NCI-H1694 treated with DMSO at 0.1 percent for 48 hours (cell line): ENCODE data around the gene MACO1.
A peak's percentile ranks its signal among the peaks of the same experiment; 100 is the strongest.
"Not testable (repeated sequence)": the region's sequence is repeated elsewhere in the genome, so short reads cannot be mapped to it uniquely, and the experiment has no call there.

Experiments
- DNase-seq: peaks from one replicate; lab custom pipeline; 2025; lab: John Stamatoyannopoulos, UW

The MACO1 gene

DNA sequence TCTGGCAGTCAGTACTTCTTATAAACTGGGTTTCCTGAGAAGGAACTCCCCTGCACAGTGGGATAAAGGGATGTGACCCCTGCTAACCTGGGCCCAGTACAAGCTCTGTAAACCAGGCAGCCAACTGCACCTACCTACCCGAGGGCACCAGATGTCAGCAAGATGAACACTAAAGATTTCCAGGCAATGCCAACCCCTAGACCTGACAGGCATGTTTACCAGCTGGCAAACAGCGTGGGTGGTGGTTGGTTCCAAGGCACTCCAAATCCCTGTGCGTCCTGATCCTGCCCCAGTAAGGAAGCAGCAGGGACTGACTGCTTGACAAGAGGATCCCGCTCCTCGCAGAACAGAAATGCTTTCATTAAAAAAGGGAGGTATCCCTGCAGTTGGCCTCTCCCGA lies 7.5 kb upstream of the MACO1 start:
- peak; percentile 40 for DNase-seq

DNA sequence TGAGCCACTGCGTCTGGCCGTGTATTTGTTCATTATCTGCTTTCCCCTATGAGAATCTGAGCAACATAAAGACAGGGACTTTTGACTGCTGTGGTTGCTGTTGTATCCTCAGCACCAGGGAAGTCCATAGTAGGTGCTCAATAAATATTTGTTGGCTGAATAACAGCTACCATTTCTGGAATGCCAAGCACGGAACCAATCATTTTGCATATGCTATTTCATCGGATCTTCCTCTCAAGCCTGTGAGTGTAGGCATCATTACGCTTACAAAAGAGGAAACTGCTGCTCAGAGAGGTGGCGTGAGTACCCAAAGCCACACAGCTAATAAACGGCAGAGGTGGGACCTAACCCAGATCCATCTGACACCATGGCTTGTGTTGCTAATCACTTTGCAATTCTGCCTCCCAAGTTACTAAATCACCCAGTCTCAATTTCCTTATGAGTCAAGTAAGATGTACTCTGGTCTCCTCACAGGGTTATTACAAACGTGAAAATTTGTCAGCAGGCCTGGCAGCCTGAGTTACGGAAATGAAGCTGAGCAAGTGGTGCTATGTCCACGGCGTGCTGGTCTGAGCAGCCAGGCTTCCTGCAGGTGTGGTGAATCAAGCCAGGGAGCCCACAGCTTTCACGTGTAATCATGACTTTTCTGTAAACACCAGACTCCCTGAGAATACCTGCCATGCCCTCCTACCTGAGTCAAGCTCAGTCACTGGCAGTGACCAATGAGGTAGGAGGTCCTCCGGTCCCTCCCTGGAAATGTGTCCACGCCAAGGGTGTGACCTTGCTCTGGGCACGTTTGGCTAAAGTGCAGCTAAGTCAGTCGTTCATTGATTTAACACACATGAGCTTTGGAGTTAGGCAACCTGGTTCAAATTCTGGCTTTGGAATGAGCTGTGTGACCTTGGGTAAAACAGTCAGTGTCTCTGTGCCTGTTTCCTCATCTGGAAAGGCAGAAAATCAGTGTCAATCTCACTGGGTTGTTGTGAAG lies 5.3 kb upstream of the MACO1 start:
- no peak for DNase-seq

DNA sequence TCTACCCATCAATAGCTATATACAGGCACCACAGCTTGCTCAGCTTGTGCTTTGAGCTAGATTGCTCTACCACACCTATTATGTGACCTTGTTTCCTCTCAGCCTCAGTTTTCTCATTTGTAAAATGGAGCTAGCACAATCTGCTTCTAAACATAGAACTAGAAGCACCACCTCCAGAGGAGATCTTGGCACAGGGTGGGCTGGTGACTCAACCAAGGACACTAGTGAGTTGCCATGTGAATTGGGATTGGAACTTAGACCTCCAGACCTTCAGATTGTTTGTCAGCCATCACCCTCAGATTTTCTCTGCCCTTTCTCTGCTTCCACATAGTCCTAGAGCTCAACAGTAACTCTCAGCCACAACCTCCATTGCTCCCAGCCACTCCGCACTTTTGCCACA lies 3.0 kb upstream of the MACO1 start:
- DNase-seq: no peak

DNA sequence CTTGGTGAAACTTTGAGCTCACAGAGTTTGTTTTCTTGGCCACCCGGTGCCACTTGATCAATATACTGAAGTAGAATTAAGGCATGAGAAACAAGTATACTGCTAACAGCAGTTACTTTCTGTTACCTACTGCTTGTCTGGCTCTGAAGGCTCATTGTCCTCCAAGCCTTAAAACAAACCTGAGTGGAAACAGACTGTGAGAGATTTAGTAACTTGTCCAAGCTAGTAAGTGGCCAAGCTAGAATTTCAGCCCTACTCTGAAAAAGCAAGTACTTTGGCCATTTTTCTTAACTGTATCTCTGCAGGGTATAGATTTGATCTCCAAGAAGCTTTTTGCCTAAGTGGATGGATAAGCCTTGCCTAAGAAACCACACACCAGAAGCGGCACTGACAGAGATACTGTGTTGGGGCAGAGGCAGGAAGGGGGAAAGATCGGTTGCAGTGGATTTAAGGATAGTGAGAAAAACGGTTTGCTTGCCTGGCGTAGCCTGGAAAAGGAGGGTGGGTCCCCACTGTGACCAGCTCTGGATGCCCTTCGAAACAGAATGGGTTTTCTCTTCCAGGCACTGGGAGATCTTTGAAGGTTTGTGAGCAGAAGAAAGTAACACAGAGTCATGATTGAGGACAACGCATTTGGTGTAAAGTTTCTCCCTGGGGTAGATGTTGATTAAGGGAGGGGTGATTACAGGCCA lies 2.1 kb upstream of the MACO1 start:
- DNase-seq: no peak

DNA sequence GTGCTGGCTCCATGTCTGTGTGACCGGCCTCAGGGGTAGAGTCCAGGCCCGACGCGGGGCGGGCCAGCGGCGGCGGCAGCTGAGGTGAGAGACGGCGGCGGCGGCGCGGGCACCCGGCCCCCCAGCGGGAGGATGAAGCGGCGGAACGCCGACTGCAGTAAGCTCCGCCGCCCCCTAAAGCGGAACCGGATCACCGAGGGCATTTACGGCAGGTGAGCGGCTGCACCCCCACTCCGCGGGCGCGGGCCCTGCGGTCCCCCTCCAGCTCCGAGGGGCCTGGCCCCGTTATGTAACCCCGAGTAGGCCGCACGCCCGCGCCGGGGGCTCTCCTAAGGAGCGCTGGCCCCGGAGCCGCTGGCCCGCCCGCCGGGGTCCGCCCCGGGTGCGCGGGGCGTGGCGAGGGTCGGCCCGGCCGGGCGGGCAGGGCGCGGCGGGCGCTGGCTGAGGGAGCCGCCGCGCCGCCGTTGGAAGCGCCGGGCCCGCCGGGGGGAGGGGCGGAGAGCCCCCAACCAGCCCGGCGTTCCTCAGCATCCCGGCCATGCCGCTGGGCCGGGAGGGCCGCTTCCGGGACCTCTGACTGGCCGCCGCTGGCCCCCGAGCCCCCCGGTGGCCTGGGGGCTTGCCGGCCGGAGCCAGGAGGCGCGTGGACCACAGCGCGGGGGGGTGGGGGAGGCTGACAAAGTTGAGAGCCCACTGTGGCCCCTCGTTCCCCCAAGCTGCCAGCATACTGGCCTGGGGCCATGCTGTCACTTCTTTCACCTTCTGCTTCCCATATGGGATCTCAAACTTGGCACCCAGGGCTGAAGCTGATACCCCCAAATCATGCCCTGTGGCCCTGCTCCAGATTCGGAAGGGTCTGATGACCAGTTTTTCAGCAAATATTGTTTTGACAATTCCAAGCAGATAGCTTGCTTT lies 527 bp downstream of the MACO1 start:
- DNase-seq: no peak

DNA sequence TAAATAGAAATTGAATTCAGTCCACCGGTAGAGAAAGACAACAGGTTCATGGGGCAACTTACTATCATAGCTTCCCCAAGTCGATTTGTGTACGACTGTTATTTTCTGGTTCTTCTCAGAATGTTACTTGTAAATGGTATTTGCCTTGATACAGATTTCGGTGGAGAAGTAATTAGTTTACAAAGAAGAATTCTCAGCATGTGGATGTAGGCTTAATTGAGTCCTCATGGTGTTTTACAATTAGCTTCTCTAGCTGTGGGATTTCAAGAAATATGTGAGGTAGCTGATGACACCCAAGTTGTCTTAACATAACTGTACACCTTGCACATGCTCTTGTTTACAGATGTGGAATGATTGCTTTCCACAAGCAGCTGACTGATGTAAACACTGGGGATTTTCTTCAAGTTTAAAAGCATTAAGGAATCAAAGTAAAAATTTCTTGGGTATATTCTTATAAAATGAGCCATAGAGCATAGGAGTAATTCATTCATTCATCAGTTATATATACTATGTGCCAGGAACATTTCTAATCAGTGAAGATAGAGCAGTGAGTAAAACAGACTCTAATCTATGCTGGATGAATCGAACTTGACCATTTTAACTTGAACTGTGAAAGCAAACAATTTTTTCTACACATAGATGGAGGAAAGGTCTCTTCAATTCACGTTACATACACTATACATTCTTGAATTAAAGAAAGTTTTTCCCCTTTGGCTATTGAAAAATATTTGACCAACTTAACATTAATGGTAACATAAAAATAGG lies 1.4 kb downstream of the MACO1 start:
- no peak for DNase-seq

DNA sequence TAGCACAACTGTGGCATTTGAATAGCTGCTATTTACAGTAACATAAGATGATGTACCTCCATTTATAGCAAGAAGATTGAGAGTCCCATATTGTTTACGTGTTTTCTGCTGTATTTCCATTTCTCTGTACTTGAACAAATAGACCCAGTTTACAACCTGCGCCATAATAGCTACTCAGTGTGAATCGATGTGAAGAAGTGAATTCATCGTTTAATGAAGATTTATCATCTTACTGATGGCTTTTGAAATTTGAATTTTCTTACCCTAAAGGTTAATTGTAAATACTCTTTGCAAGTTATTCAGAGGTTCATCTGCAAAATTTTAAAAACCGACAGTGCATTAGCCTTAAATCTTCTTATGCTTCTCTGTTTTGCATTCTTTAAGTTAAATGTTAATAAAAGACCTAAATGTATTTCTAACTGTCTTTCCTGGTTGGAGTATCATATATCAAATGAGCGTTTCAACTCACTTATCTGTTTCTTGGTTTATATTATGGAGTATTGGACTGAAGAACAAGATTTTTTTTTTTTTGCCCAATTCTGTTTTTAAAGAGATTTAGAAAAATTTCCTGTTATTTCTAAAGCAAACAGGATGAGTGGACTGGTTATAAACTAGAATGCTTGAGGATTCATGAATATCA lies 2.2 kb downstream of the MACO1 start:
- no peak for DNase-seq

DNA sequence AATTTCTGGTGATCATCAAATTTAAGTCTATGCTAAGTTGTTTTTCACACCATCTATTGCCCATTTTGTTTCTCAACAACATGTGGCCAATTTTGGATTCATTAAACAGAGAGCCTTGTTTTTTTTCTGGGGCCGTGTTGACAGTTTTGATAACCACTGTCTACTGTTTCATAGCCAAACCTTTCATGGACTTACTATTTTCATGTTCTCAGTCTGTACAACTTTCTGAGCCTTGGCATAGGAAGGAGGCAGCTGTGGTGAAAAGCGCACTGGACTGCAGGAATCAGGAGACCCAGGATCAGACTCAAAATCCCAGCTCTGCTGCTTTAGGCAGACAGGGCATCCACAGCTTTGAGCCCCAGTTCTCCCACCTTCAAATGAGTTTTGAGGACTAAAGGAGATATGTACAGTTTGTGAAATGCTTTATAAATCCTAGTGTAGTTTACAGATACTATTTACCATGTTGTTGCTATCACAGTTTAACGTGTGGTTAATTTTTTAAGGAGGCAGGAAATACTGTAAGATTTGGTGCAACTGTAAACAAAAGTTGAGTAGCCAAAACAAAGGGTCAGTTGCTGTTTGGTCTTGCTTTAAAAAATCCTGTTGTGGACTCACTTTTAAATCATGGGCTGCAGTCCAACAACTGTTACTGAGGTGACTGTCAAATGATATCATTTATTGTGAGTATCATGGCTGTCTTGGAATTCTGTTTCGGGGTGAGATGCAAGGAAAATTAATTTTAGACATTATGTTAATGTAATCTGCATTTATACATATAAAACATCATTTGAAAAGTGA lies 2.9 kb downstream of the MACO1 start:
- no peak for DNase-seq

DNA sequence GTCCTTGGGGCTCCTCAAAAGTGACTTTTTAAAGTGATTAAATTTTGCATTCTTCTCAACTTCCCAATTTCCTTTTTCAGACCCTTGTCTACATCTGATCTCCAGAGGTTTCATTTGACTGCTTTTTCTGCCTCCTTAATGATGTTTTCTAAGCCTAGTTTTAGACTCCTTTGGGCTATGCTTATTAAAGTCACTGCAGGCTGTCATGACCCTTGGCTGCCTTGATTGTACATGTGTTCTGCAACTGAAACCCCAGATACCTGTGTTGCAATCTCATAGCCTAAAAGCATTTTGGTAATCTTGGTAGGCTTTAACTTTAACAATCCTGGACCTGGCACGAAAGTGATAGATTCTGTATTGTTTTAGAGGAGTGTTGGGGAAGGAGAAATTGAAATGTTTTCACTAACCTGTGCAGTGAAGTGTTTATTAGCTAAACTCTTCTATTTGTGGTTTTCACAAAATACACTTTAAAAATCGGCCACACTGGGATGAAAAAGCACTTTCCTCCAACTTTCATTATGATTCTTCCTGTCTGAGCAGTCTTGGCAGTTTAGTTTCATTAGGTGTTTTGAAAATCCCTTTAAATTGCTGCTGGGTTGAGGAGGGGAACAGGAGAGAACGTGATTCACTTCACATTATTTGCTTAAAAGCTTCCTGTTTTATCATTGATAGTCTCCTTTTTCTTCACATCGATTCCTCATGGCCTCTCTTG lies 4.9 kb downstream of the MACO1 start:
- DNase-seq: no peak

DNA sequence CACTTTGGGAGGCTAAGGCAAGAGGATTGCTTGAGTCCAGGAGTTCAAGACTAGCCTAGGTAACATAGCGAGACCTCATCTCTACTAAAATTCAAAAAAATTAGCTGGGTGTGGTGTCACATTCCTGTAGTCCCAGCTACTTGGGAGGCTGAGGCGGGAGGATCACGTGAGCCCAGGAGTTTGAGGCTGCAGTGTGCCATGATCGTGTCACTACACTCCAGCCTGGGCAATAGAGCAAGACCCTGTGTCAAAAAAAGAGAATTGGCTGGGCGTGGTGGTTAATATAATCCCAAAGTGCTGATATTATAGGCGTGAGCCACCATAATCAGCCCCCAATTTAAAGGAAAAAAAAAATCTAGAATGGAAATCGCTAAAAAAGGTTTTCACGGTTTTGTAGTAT lies 7.0 kb downstream of the MACO1 start:
- DNase-seq: no peak

DNA sequence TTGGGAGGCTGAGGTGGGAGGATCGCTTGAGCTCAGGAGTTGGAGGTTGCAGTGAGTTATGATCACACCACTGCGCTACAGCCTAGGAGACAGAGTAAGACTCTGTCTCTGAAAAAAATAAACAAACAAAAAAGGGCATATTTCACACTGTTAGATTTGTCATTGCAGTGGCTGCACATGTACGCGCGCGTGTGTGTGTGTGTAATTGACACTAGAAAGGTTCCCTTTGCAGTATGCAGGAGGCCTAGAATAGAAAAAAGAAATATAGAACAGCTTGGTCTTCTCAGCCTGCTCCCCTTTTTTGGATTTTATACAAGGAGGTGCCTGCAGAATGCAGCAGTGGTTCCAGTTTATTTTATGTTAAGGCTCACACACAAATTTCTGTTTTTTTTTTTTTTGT lies 8.6 kb downstream of the MACO1 start:
- DNase-seq: no peak

DNA sequence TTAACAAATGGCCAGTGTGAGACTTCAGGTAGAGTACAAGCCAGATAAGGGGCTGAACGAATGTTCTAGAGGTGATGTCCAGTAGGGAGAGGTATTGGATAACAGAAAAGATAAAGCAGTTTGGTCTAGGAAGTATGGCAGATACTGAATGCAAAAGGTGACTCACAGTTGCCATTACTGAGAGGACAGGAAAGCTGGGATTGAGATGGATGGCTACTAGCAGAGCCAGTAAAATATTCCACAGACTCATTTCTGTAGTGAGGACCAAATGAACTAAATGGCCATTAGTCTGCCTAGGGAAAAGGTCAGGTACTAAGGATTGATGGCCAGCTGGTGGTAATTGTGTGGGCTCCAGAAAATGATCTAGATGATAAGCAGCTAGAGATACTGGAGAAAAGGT lies 11.5 kb downstream of the MACO1 start:
- DNase-seq: no peak

DNA sequence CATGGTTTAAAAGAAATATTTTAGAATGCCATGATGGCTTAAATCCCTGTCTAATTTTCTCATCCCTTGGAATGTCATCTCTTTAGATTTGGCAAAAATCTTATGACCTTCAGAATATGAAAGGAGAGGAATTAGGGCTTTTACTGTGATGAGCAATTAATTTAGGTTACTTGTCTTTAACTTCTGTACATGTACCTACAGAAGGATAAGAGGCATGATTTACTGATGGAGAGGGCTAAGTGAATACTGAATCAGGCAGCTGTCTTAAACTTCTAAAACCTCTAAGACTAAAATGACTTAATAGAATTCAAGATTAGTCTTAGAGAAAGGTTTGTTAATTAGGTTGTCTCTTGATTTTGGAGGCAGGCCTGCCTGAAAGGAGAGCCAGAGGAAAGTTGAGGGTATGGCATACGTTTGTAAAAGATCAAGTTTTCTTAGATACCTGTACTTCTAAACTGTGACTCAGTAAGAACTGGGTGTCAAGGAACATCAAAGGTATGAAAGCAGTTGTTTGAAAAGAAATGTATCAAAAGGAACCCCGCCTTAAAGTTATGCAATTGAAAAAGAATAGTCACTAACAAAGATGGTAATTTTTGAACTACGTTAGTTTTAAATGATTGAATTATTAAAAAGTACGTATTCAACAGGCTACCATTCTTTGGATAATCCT lies 12.5 kb downstream of the MACO1 start:
- DNase-seq: no peak

DNA sequence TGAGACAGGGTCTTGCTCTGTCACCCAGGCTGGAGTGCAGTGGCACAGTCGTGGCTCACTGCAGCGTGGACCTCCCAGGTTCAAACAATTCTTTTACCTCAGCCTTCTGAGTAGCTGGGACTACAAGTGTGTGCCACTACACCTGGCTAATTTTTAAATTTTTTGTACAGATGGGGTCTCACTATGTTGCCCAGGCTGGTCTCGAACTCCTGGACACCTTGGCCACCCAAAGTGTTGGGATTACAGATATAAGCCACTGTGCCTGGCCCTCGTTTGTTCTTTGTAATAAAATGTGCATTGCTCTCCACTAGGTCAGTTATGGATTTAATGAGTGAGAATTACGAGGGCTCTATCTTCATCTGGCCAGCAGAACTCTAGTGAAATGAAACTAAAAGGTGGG lies 13.9 kb downstream of the MACO1 start:
- not testable (repeated sequence) for DNase-seq

DNA sequence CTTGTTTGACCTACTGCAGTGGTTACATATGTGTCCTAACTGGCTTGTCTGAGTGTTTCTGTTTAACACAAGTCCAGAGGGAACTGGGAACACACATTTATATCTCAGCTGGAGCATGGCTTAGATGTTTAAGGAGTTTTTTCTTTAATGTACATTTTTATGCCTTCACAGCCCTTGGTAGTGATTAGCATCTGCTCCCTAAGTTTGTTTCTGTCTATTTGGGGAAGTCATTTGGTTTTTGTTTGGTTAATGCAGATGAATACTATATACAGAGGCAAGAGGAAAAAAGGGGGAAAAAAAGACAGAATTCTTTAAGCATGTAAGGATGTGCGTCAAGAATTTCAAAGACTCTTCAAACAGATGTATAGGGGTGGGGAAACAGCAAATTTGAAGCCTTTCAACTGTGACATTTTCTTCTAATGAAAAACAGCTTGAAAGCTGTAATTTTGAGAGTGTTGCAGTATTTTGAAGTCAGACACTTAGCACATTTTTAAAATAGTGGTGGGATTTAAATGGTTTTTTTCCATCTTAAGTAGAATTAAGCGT lies 15.4 kb downstream of the MACO1 start:
- DNase-seq: no peak

DNA sequence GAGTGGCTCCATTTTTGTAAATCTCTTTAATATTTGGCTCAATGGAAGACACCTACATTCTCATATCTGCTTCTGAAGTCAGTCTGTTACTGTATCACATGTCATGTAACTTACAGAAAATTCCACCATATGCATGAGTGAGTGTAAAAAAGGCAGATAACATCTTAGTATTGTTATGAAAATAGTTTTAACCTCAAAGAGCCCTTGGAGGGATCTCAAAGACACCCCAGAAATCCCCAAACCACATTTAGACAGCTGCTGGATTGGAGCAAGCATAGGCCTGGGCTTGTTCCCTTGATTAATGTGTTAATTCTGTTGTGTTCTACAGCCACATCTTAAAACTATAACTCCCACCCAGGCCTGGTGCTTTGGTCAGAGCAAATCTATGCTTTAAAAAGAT lies 16.9 kb downstream of the MACO1 start:
- DNase-seq: no peak

DNA sequence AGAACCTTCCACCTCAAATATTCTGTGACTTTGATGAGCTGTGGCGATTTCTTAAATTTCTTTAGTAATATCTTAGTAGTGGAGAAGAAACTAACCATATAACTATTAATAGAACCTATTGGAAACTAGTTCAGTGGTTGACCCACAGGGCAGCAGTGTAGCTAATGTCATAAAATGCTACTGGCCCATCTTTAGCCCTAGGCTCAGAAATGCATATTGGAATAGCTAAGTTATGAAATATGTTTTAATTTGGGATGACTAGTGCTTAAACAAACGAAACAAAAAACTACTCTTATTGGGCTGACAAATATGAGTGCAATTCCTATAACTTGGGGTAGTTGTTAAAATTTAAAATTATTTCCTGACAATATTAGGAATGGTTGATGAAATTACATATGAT lies 20.2 kb downstream of the MACO1 start:
- no peak for DNase-seq

DNA sequence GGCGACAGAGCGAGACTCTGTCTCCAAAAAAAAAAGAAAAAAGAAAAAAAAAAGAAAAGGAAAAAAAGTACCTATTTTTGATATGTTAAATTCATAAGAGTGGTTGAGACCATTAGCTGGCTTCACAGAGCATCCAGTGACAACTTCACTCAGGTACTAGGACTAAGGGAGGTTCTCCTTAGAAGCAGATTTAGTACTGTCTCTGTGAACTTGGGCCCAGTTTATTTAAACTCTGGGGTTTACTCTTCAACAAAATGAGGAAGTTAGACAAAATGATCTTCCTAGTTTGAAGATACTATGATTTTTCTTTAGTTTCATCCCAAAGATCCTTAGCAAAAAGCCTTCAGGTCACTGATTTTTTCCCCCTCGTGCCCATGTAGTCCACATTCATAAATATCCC lies 21.2 kb downstream of the MACO1 start:
- no peak for DNase-seq

DNA sequence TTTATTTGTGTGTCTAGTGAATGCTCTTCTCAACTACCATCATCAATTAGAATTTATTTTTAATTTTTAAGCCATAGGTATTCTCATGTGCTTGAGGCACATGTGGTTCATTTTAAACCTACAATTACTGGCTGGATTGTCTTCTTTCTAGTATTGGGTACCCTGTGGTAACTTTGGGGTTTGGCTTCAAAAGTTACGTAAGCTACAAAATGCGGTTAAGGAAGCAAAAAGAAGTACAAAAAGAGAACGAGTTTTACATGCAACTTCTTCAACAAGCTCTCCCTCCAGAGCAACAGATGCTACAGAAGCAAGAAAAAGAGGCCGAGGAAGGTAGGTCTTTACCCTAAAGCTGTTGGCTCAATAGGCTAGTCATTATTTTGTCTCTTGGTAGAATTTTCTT lies 25.8 kb downstream of the MACO1 start:
- DNase-seq: no peak
